COR-L47 (cell line): ENCODE results near the gene ERC1.
A peak's percentile ranks its signal among the peaks of the same experiment; 100 is the strongest.
"Not testable (repeated sequence)": the region's sequence is repeated elsewhere in the genome, so short reads cannot be mapped to it uniquely, and the experiment has no call there.

Experiments
- DNase-seq: peaks from one replicate; lab custom pipeline; 2025; lab: John Stamatoyannopoulos, UW

ERC1 gene

GRCh38 chr12:1290716-1291115 is 299.7 kb downstream of the ERC1 start:
- no peak for DNase-seq

GRCh38 chr12:1291601-1292332 is 300.7 kb downstream of the ERC1 start:
- DNase-seq: no peak

- no peak for DNase-seq
These were observed 302.9 kb downstream of the ERC1 start for GRCh38 chr12:1293901-1294300.

GRCh38 chr12:1297206-1297605 is 306.2 kb downstream of the ERC1 start:
- no peak for DNase-seq

- no peak for DNase-seq
These were observed 306.7 kb downstream of the ERC1 start for GRCh38 chr12:1297639-1298175.

GRCh38 chr12:1300460-1300859 is 309.4 kb downstream of the ERC1 start:
- DNase-seq: no peak

GRCh38 chr12:1302201-1302870 is 311.3 kb downstream of the ERC1 start:
- no peak for DNase-seq

GRCh38 chr12:1305063-1305434 is 314.0 kb downstream of the ERC1 start:
- no peak for DNase-seq

- no peak for DNase-seq
These were observed 314.9 kb downstream of the ERC1 start for GRCh38 chr12:1305791-1306500.

GRCh38 chr12:1306817-1307216 is 315.8 kb downstream of the ERC1 start:
- no peak for DNase-seq

GRCh38 chr12:1307796-1308195 is 316.8 kb downstream of the ERC1 start:
- DNase-seq: no peak

GRCh38 chr12:1309613-1310012 is 318.6 kb downstream of the ERC1 start:
- no peak for DNase-seq

GRCh38 chr12:1310653-1311052 is 319.6 kb downstream of the ERC1 start:
- DNase-seq: no peak

- no peak for DNase-seq
These were observed 320.1 kb downstream of the ERC1 start for GRCh38 chr12:1311145-1311544.

GRCh38 chr12:1313906-1314305 is 322.9 kb downstream of the ERC1 start:
- DNase-seq: no peak

- no peak for DNase-seq
These were observed 323.5 kb downstream of the ERC1 start for GRCh38 chr12:1314523-1314922.

GRCh38 chr12:1316991-1317390 is 326.0 kb downstream of the ERC1 start:
- DNase-seq: not testable (repeated sequence)

- DNase-seq: peak; percentile 91
These were observed 327.5 kb downstream of the ERC1 start for GRCh38 chr12:1318327-1319031.

GRCh38 chr12:1319212-1319611 is 328.2 kb downstream of the ERC1 start:
- no peak for DNase-seq

GRCh38 chr12:1320021-1320420 is 329.0 kb downstream of the ERC1 start:
- no peak for DNase-seq

GRCh38 chr12:1322821-1323220 is 331.8 kb downstream of the ERC1 start:
- no peak for DNase-seq

GRCh38 chr12:1324099-1324498 is 333.1 kb downstream of the ERC1 start:
- DNase-seq: no peak
